GM12878 (cell line): Measurements from ENCODE around the gene MDGA2. TPM values are rescaled to one million over a fixed set of nuclear protein-coding genes. Genes with fewer than 3 reads are reported as not detected.

Source experiments
- ATAC-seq: fragments of 200-7000 bp; cut with Tn5 transposase; 3 replicates; pipeline ENCODE4 v1.9.1; 2020; ENCODE audit warnings: mild to moderate bottlenecking, moderate library complexity
- BruUV-seq: library from RNA; stranded (reverse); fragments of 400-500 nt; replicated peaks from 2 replicates; lab custom pipeline; 2021; lab: Mats Ljungman, UMichigan
- CTCF ChIA-PET: fragments of 300-600 bp; sonication (Branson Sonifier 250); formaldehyde crosslinking; extraction: SDS; loops from one replicate; lab custom pipeline; 2021; ENCODE audit warnings: inconsistent platforms; lab: Yijun Ruan, JAX
- POLR2A ChIA-PET: fragments of 350-600 bp; formaldehyde crosslinking; extraction: SDS; loops from one replicate; lab custom pipeline; 2021; ENCODE audit warnings: inconsistent platforms; lab: Charles Lee
- RAD21 ChIA-PET: fragments of 300-600 bp; sonication (Branson Sonifier 250); formaldehyde crosslinking; loops from one replicate; lab custom pipeline; 2023; ENCODE audit warnings: antibody characterized with exemption; ENCODE audit not compliant: unreplicated experiment; lab: Charles Lee
- SMC1A ChIA-PET: fragments of 300-600 bp; sonication (Branson Sonifier 250); formaldehyde crosslinking; loops from one replicate; lab custom pipeline; 2023; ENCODE audit not compliant: unreplicated experiment, uncharacterized antibody; lab: Charles Lee
- DNase-seq: peaks from one replicate; pipeline ENCODE4 v3.0.0-alpha.2; 2011; ENCODE audit warnings: low read depth, low spot score
- FAIRE-seq: peaks from 3 replicates; lab custom pipeline; 2011; peaks lifted over from hg19 to GRCh38; lab: Jason Lieb, UNC
- H2AFZ ChIP-seq: 2 replicates; pipeline ENCODE4 v1.6.0; 2011; ENCODE audit warnings: low read depth, low read length, control low read depth; ENCODE audit not compliant: control insufficient read depth
- H3K27ac ChIP-seq: 2 replicates; pipeline ENCODE4 v1.5.1; 2011; ENCODE audit warnings: control low read depth; ENCODE audit not compliant: control insufficient read depth, insufficient read depth
- H3K27me3 ChIP-seq, 2 experiments: replicated peaks in 1 of 2; 2 replicates each; pipeline versions ENCODE4 v1.6.0 to v1.6.1; 2011; ENCODE audit warnings: low read length in 1 of 2; ENCODE audit not compliant: control insufficient read depth in 2 of 2, insufficient read depth in 2 of 2
- H3K36me3 ChIP-seq, 2 experiments: 2 replicates each; pipeline ENCODE4 v1.5.1; 2011; ENCODE audit warnings: low read length in 1 of 2; ENCODE audit not compliant: control insufficient read depth in 2 of 2, insufficient read depth in 2 of 2
- H3K4me1 ChIP-seq: 2 replicates; pipeline ENCODE4 v1.6.1; 2011; ENCODE audit warnings: mild to moderate bottlenecking, low read length, moderate library complexity, mixed read lengths; ENCODE audit not compliant: control insufficient read depth, insufficient read depth
- H3K4me2 ChIP-seq: 2 replicates; pipeline ENCODE4 v1.6.0; 2011; ENCODE audit warnings: control low read depth; ENCODE audit not compliant: control insufficient read depth, insufficient read depth
- H3K4me3 ChIP-seq: fragments of 200-600 bp; sonication (generic); 2 replicates; pipeline ENCODE4 v1.5.1; 2016
- H3K79me2 ChIP-seq: 2 replicates; pipeline ENCODE4 v1.6.0; 2011; ENCODE audit warnings: low read length; ENCODE audit not compliant: control insufficient read depth, insufficient read depth
- H3K9ac ChIP-seq: 2 replicates; pipeline ENCODE4 v1.8.0; 2011; ENCODE audit warnings: low read length, control low read depth, mixed read lengths; ENCODE audit not compliant: control insufficient read depth, insufficient read depth
- H3K9me3 ChIP-seq: replicated peaks from 3 replicates; pipeline ENCODE4 v1.5.1; 2011; ENCODE audit warnings: mild to moderate bottlenecking, low read length; ENCODE audit not compliant: control insufficient read depth, insufficient read depth
- H4K20me1 ChIP-seq: 2 replicates; pipeline ENCODE4 v1.6.0; 2011; ENCODE audit not compliant: control insufficient read depth, insufficient read depth
- CREM ChIP-seq: IDR thresholded peaks from 2 replicates; pipeline ENCODE4 v1.6.1; 2014; ENCODE audit warnings: antibody characterized with exemption, low read depth
- EZH2 ChIP-seq: IDR thresholded peaks from 2 replicates; pipeline ENCODE4 v1.6.1; 2012; ENCODE audit warnings: low read depth, mild to moderate bottlenecking, control low read depth, inconsistent platforms, low read length, borderline replicate concordance; ENCODE audit not compliant: control insufficient read depth
- FOXM1 ChIP-seq: IDR thresholded peaks from 2 replicates; pipeline ENCODE4 v1.6.1; 2012; ENCODE audit warnings: low read depth, mild to moderate bottlenecking, inconsistent platforms, low read length, moderate library complexity
- JUNB ChIP-seq: IDR thresholded peaks from 2 replicates; pipeline ENCODE4 v1.6.1; 2016; ENCODE audit warnings: antibody characterized with exemption, mild to moderate bottlenecking
- MTA2 ChIP-seq: fragments of 450-650 bp; IDR thresholded peaks from 2 replicates; pipeline ENCODE4 v1.6.1; 2016; ENCODE audit warnings: low read depth, mild to moderate bottlenecking, moderate library complexity
- SMAD5 ChIP-seq: IDR thresholded peaks from 2 replicates; pipeline ENCODE4 v1.6.1; 2016; ENCODE audit warnings: antibody characterized with exemption, low read depth
- TAF1 ChIP-seq: IDR thresholded peaks from 2 replicates; pipeline ENCODE4 v1.6.1; 2011; ENCODE audit warnings: mild to moderate bottlenecking, low read depth, low read length, borderline replicate concordance
- TCF7 ChIP-seq: IDR thresholded peaks from 2 replicates; pipeline ENCODE4 v1.6.1; 2014; ENCODE audit warnings: antibody characterized with exemption, borderline replicate concordance
- WGBS: methylation state at CpG from one replicate; pipeline ENCODE4 v1.1.6; 2016; ENCODE audit warnings: low lambda C conversion rate; ENCODE audit not compliant: insufficient replicate concordance, insufficient coverage; ENCODE audit errors: missing lambda C conversion rate; 5-methylcytosine and 5-hydroxymethylcytosine counted together
- in situ Hi-C: fragments of 300-500 bp; cut with MboI; formaldehyde crosslinking; loops from 9 replicates; pipeline ENCODE4 v1.14.3; 2018; ENCODE audit warnings: mixed read lengths
- intact Hi-C: fragments of 100-400 bp; cut with micrococcal nuclease; formaldehyde crosslinking; loops from one replicate; pipeline ENCODE4 v1.14.2; 2022; ENCODE audit not compliant: unreplicated experiment
- polyA plus RNA-seq, 11 experiments: library from polyadenylated mRNA; depleted of rRNA in 4 of 11; unstranded in 6 of 11; stranded (reverse) in 5 of 11; fragments of >200 nt; fragmentation: Nextera tagmentation in 4 of 11; fragmentation: Illumina TruSeq in 1 of 11; extraction: Ambion mirVana in 4 of 11; extraction: Trizol in 1 of 11; gene quantifications; 1 replicate in 1 of 11; 2 replicates in 10 of 11; pipeline versions ENCODE4 v1.2.1 to v1.2.3, GENCODE V29; 2011 to 2016; ENCODE audit warnings: inconsistent platforms in 2 of 11, missing spikeins in 2 of 11, low read depth in 1 of 11
- total RNA-seq, 4 experiments: library from RNA; depleted of rRNA in 3 of 4; stranded (reverse); fragments of >200 nt in 3 of 4; fragmentation: Illumina TruSeq in 1 of 4; extraction: Trizol in 1 of 4; gene quantifications; 2 replicates each; pipeline versions ENCODE4 v1.2.1 to v1.2.3, GENCODE V29; 2013 to 2021
- TF ChIP-seq, protein P1 (sequence below): fragments of 450-650 bp; IDR thresholded peaks from 2 replicates; pipeline ENCODE4 v1.6.1; 2018; ENCODE audit warnings: borderline replicate concordance, mild to moderate bottlenecking; ENCODE audit not compliant: partially characterized antibody
- TF ChIP-seq, protein P2 (sequence below): IDR thresholded peaks from 2 replicates; pipeline ENCODE4 v1.6.1; 2011; ENCODE audit warnings: borderline replicate concordance, low read depth, mild to moderate bottlenecking, moderate library complexity, mixed read lengths, low read length; ENCODE audit not compliant: insufficient read depth; ENCODE audit errors: extremely low read length
- TF ChIP-seq, protein P3 (sequence below): fragments of 450-650 bp; formaldehyde crosslinking; IDR thresholded peaks from 2 replicates; pipeline ENCODE4 v1.4.0; 2022; ENCODE audit warnings: mild to moderate bottlenecking, moderate library complexity

MDGA2 gene
- total and polyA plus RNA-seq, 10 of the 15 experiments (the other 5 are each of a cell fraction or from before 2014, with no cell fraction given): not detected

DNA sequence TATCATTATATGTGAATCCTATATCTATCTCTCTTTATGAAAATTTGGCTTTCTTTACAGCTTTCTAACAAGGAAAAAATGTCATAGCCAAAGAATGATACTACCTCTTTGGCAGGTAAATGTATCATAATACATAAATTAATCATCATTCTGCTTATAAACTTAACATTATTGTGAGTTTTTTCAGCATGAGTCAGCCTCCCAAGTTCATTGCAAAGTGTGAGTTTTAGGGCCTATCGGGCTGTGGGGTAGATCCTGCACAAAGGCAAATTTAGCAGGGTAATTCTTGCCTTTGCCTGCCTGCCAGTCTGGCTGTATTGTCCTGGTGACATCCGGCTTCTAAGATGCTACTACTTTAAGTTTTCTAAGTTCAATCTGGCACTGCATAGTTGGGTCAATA is 412.6 kb downstream of the MDGA2 start:
- Histone ChIP-seq H3K9me3 (no peaks in the 10 kb centered on the region), H3K27me3 (no peaks in the 10 kb centered on the region), H3K4me3 (no peak overlapping the region), H3K36me3 (no peaks in the 10 kb centered on the region), H3K9ac (no peak overlapping the region), H3K4me2 (no peak overlapping the region), H3K79me2 (no peaks in the 10 kb centered on the region), H2AFZ (no peak overlapping the region), H3K4me1 (no peaks in the 10 kb centered on the region), H4K20me1 (no peaks in the 10 kb centered on the region), H3K27ac (no peak overlapping the region)
- ChIA-PET SMC1A (no interaction called here), RAD21 (no interaction called here), POLR2A (no interaction called here), CTCF (interaction anchor here (1.0 kb wide), 1 partner anchor 15 kb away, joined by 3 read pairs; no protein-coding TSS in a partner anchor)
- no peak for TF ChIP-seq JUNB
- TF ChIP-seq TAF1: no peak
- TF ChIP-seq TCF7: no peak
- TF ChIP-seq SMAD5: no peak
- no peak for TF ChIP-seq CREM
- TF ChIP-seq, protein P1, sequence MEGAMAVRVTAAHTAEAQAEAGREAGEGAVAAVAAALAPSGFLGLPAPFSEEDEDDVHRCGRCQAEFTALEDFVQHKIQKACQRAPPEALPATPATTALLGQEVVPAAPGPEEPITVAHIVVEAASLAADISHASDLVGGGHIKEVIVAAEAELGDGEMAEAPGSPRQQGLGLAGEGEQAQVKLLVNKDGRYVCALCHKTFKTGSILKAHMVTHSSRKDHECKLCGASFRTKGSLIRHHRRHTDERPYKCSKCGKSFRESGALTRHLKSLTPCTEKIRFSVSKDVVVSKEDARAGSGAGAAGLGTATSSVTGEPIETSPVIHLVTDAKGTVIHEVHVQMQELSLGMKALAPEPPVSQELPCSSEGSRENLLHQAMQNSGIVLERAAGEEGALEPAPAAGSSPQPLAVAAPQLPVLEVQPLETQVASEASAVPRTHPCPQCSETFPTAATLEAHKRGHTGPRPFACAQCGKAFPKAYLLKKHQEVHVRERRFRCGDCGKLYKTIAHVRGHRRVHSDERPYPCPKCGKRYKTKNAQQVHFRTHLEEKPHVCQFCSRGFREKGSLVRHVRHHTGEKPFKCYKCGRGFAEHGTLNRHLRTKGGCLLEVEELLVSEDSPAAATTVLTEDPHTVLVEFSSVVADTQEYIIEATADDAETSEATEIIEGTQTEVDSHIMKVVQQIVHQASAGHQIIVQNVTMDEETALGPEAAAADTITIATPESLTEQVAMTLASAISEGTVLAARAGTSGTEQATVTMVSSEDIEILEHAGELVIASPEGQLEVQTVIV: no peak
- TF ChIP-seq MTA2: no peak
- TF ChIP-seq EZH2: no peak
- TF ChIP-seq, protein P2, sequence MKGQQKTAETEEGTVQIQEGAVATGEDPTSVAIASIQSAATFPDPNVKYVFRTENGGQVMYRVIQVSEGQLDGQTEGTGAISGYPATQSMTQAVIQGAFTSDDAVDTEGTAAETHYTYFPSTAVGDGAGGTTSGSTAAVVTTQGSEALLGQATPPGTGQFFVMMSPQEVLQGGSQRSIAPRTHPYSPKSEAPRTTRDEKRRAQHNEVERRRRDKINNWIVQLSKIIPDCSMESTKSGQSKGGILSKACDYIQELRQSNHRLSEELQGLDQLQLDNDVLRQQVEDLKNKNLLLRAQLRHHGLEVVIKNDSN: no peak
- TF ChIP-seq, protein P3, sequence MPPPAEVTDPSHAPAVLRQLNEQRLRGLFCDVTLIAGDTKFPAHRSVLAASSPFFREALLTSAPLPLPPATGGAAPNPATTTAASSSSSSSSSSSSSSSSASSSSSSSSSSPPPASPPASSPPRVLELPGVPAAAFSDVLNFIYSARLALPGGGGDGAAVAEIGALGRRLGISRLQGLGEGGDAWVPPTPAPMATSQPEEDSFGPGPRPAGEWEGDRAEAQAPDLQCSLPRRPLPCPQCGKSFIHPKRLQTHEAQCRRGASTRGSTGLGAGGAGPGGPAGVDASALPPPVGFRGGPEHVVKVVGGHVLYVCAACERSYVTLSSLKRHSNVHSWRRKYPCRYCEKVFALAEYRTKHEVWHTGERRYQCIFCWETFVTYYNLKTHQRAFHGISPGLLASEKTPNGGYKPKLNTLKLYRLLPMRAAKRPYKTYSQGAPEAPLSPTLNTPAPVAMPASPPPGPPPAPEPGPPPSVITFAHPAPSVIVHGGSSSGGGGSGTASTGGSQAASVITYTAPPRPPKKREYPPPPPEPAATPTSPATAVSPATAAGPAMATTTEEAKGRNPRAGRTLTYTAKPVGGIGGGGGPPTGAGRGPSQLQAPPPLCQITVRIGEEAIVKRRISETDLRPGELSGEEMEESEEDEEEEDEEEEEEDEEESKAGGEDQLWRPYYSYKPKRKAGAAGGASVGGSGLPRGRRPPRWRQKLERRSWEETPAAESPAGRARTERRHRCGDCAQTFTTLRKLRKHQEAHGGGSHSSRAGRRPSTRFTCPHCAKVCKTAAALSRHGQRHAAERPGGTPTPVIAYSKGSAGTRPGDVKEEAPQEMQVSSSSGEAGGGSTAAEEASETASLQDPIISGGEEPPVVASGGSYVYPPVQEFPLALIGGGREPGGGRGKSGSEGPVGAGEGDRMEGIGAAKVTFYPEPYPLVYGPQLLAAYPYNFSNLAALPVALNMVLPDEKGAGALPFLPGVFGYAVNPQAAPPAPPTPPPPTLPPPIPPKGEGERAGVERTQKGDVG (CRISPR knock-in tag): no peak
- TF ChIP-seq FOXM1: no peak
- in situ Hi-C loops: no loop called here
- DNase-seq (no peak), ATAC-seq (no peak), FAIRE-seq (no peak)
- BruUV-seq: no TSS peak
- intact Hi-C loops: no loop called here
- 51% methylated on average over 2 of the region's 2 CpGs for WGBS
